Measurements from ENCODE around the gene FAM124A.

FAM124A gene

DNA sequence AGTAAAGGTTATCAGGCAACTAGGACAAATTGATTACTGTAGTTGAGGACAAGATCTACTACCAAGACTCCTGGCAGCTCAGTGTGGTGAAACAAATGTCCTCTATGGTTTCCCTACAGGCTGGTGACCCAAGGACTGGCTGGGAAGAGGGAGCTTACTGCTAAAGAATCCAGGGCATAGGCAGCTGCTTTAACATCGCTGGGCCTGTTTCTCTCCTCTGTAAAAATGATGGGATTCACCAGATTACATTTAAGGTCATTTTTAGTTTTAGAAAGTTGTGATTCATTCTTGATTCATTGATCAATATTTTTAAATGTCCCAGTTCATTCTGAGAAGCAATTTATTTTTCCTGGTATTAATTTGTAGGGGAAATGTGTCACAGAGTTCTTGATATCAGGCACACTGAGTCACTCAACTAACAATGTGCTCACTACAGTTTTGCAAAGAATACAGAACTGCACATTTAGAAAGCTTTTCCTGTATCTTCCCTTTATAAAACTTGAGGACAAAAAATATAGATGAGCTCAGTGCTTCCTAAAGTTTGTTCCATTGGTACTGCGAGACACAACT is 19.6 kb upstream of the FAM124A start:
- TF ChIP-seq, protein P1, sequence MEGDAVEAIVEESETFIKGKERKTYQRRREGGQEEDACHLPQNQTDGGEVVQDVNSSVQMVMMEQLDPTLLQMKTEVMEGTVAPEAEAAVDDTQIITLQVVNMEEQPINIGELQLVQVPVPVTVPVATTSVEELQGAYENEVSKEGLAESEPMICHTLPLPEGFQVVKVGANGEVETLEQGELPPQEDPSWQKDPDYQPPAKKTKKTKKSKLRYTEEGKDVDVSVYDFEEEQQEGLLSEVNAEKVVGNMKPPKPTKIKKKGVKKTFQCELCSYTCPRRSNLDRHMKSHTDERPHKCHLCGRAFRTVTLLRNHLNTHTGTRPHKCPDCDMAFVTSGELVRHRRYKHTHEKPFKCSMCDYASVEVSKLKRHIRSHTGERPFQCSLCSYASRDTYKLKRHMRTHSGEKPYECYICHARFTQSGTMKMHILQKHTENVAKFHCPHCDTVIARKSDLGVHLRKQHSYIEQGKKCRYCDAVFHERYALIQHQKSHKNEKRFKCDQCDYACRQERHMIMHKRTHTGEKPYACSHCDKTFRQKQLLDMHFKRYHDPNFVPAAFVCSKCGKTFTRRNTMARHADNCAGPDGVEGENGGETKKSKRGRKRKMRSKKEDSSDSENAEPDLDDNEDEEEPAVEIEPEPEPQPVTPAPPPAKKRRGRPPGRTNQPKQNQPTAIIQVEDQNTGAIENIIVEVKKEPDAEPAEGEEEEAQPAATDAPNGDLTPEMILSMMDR (IDR thresholded peaks at IDR 0.05; ENCODE audit: insufficient read depth, missing control alignments) = no peak
- no peak for FAIRE-seq

DNA sequence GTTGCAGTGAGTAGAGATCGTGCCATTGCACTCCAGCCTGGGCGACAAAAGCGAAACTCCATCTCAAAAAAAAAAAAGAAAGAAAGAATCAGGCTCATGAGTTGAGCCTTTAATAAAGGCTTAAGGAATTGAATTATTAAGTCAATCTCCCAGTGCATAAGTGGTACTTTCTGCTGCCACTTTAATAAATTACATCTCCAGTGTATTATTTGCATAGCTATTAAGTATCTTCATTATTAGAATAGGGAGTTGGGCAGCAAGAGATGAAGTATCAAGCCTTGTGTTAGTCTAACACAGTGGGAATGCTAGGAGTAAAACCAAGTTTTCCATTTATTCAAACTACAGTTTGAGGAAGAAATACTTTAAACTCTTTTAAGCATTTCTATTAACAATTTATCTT is 15.6 kb upstream of the FAM124A start:
- no peak for FAIRE-seq
- TF ChIP-seq, protein P1 (IDR thresholded peaks at IDR 0.05; ENCODE audit: insufficient read depth, missing control alignments) = no peak

More for the DNA sequence above, 19.6 kb upstream of the FAM124A start:
- DNase-seq (ENCODE audit: insufficient read length, low spot score) = no peak

DNA sequence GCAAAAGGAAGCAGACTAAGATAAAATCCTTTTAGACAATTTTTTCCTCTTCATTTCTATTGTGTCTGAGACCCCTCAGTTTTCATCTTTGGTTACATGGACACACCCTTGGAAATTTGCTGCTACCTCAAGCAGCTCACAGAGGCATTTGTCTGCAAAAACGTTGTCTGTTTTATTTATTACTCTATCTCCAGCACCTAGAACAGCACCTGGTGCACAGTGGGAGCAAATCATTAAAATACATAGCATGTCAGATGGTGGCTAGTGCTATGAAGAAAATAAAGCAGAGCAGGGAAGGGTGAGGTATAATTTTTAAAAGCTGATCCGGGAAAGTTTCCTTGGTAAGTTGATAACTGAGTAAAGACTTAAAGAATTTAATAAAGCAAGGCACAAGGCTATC is 14.3 kb upstream of the FAM124A start:
- TF ChIP-seq, protein P1 (IDR thresholded peaks at IDR 0.05; ENCODE audit: insufficient read depth, missing control alignments) = no peak
- DNase-seq (ENCODE audit: insufficient read length, low spot score) (no peak), FAIRE-seq (no peak)

More for the DNA sequence above, 15.6 kb upstream of the FAM124A start:
- DNase-seq (ENCODE audit: insufficient read length, low spot score) = no peak

DNA sequence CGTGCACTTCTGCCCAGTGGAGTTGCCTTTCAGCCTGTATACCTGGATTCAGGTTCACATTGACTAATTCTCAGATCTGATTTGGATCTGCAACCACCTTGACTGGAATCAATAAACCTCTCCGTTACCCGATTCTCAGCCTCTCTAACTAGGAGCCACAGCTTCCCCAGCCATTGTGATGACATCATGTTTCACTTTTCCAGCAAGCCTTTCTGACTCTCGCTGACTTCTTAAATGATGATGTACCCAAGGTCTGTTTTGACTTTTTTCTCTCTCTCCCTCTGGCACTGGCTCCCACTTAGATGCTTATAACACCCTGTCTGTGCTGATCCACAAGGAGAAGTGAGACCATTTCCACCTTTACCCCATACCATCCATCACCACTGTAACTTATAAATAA is 13.5 kb upstream of the FAM124A start:
- no peak for FAIRE-seq
- TF ChIP-seq, protein P1 (IDR thresholded peaks at IDR 0.05; ENCODE audit: insufficient read depth, missing control alignments) = no peak
- no peak for DNase-seq (ENCODE audit: insufficient read length, low spot score)

GRCh38 chr13:51211910-51212309 is 10.3 kb upstream of the FAM124A start:
- TF ChIP-seq, protein P1 (IDR thresholded peaks at IDR 0.05; ENCODE audit: insufficient read depth, missing control alignments) = no peak
- no peak for FAIRE-seq
- no peak for DNase-seq (ENCODE audit: insufficient read length, low spot score)

- TF ChIP-seq, protein P1 (IDR thresholded peaks at IDR 0.05; ENCODE audit: insufficient read depth, missing control alignments) = no peak
- DNase-seq (ENCODE audit: insufficient read length, low spot score) (no peak), FAIRE-seq (no peak)
Observed at GRCh38 chr13:51212758-51213157, 9.4 kb upstream of the FAM124A start.

- DNase-seq (ENCODE audit: insufficient read length, low spot score) = no peak
- TF ChIP-seq, protein P1 (IDR thresholded peaks at IDR 0.05; ENCODE audit: insufficient read depth, missing control alignments) = no peak
- FAIRE-seq = no peak
Observed at GRCh38 chr13:51213173-51213728, 8.9 kb upstream of the FAM124A start.
